Activated T-cell treated with anti-CD3 and anti-CD28 coated beads, Interleukin-2, amount 50 U/mL, for 48 hours (primary cell): ENCODE data around the gene HDLBP.
"Not testable (repeated sequence)": the region's sequence is repeated elsewhere in the genome, so short reads cannot be mapped to it uniquely, and the experiment has no call there.

Experiments
- DNase-seq, 2 experiments: peaks; one replicate each; pipeline ENCODE4 v3.0.0-alpha.2; 2020

HDLBP gene

DNA sequence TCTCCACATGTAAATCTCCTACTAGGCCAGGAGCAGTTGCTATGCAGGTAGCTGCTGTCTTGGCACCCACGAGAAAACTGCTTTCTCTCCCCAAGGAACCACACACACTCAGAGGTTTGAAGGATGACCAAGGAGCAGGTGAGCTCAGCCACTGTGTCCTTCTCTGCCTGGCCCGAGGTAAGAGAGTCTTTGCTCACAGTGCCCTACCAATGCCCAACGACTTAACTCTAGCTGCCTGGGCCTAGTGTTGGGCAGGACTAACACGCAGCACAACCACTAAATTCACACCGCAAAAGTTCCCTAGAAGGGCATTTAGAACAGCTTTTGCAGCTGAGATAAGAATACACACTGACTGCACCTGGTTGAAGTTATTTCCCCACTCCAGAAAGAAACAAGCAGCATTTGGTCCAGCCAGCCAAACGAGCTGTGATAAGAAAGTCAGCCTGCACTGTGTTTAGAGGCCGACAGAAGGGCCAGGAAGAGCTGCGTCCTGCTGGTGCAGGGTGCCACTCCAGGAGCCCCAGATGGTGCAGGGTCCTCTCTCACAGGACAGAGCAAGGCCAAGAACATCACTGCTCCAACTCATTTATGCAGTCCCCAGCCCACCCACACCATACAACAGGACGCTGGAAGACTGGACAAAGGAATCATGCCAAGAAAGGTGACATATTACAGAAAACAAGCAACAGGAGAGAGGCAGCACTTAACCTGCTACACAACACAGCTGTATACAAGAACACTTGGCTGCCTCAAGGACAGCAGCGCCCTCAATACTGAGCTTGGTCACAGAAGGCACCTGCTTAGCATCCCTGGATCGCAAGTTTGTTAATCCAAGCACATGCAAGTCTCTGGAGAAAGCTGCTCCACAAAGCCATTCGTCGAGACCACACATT is 12.5 kb downstream of the HDLBP start:
- no peak for DNase-seq

DNA sequence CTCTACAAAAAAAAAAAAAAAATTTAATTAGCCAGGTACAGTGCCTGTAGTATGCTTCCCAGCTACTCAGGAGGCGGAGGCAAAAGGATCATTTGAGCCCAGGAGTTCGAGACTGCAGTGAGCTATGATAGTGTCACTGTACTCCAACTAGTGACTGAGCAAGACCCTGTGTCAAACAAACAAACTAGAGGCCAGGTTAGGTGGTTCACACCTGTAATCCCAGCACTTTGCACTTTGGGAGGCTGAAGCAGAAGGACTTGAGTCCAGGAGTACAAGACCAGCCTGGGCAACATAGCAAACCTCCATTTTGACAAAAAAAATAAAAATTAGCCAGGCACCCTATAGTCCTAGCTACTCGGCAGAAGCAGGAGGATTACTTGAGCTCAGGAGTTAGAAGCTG is 13.4 kb downstream of the HDLBP start:
- DNase-seq = no peak

DNA sequence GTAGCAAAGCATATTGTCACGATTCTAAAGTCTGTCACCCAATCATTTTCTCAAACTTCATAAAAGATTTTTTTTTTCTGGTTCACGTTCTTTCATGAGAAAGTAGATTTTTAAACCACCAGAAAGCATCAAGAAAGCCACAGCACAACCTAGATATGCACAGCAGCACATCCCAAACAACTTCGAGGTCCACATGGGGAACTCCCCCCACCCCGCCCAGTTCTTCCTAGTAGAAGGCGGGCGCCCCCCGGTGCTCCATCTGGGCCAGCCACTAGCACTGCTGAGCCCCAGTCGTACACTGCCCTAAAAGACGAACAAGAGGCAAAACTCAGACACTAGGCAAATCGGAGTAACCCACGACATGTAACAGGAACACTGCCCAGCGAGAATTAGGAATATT is 15.5 kb downstream of the HDLBP start:
- DNase-seq = peak; percentile 33 to 37

DNA sequence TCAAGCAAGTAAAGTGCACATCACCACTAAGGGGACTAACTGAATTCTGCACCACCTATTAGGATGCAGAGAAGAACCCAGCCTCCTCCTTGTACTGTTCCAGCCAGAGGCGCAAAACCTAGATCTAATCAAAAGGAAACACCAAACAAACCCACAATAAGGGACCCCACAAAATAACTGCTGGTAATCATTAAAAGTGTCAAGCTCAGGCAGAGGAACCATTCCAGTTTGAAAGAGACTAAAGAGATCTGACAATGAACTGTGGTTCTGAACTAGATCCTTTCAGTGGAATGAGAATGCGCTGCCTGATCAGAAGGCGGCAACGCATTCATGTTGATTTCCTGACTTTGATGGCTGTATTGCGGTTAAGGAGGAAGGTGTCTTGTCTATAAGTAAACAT is 16.8 kb downstream of the HDLBP start:
- DNase-seq = no peak

DNA sequence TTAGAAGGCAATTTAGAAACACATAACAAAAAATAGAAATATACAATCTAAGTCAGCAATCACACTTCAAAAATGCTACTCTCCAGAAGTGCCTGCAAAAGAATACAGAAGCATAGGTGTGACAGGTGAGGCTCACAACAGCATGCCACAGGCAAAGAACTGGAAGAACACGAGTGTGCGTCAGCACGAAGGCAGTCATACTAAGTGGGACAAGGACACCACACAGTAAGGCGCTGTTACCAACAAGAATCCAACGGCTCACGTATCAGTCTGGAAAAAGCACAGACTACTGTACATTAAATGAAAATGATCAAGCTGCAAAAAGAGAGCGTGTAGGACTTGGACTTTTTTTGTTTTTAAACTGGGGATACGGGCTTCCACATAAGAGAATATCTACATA is 18.7 kb downstream of the HDLBP start:
- no peak for DNase-seq

DNA sequence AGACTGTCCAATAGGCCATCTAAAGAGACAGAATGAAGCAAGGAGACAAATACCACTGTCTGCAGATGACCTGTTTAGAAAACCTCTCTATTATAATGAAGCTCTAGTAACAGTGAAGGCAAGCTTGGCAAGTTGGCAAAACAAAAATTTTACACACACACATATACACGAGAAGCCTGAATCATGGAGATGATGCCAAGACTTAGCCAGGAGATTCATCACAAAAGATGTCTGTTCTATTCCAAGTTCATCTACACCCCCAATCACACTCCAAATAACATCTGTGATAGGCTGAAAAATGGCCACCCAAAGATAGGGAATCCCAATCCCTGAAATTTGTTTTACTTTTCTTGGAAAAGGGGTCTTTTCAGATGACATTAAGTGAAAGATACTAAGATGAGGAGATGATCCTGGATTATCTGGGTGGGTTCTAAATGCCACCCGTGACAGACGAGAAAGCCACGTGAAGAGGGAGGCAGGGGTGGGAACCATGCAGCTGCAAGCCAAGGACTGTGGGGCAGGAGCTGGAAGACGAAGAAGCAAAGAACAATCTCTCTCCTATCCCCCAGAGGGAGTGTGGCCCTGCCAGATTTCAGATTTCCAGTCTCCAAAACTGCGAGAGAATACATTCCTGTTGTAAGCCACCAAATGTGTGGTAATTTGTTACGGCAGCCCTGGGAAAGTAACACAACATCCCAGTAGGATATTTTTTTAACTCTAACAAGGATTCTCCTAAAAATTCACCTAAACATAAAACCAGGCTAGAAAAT is 20.0 kb downstream of the HDLBP start:
- no peak for DNase-seq

DNA sequence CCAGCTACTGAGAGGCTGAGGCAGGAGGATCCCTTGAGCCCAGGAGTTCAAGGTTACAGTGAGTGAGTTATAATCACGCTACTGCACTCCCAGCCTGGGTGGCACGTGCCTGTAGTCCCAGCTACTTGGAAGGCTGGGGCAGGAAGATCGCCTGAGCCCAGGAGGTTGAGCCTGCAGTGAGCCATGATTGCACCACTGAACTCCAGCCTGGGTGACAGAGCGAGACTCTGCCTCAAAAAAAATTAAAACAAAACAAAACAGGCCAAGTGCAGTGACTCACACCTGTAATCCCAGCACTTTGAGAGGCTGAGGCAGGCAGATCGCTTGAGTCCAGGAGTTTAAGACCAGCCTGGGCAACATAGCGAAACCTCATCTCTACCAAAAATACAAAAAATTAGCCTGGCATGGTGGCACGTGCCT is 22.1 kb downstream of the HDLBP start:
- not testable (repeated sequence) for DNase-seq

DNA sequence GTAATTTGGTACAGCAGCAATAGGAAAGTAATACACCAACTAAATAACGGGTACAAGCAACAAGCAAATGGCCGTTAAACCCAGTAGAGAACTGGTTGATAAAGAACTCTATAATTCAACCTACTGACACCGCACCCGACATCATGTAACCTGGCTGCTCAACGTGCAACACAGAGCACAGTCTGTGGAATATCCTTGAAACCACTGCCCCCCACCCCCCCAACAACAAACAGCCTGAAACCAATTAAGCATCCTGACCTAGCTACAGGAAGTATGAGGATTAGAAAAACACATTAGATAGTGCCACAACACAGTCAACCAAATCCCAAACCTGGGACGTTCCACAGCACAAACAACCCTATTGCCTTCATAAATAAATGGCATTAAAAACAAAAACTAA is 23.5 kb downstream of the HDLBP start:
- DNase-seq = no peak

DNA sequence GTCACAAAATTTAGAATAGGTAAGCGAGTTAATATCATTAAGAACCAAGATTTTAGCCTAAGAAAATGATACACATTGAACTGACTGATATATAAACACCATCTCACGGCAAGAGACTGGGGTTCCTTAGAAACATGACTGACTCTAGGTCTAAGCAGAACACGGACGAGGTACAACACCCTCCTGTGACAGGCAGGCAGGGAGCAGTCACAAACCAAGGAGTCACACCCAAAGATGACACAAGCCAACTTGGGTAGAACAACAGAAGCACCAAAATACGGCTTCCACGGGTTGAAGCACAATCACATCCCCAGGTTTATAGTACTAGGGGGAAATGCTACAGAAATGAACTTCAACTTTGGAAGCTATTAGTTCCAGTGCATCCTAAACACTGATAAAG is 24.3 kb downstream of the HDLBP start:
- no peak for DNase-seq

DNA sequence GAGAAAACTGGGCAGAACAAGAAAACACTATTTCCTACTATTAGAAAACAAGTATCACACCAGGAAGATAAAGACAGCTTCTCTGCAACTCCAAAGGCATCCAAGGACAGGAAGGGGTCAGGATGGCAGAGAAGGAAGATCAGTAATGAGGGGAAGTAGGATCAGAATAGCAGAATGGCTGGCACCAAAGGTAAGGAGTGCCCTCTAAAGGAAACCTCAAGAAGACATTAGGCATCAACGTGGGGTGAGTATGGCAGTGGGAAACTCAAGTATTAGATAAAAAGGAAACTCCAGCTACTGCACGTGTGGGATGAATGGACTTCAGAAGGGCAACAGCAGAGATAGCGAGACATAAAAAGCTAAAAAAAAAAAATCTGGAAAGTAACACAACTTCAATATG is 25.9 kb downstream of the HDLBP start:
- DNase-seq = no peak

DNA sequence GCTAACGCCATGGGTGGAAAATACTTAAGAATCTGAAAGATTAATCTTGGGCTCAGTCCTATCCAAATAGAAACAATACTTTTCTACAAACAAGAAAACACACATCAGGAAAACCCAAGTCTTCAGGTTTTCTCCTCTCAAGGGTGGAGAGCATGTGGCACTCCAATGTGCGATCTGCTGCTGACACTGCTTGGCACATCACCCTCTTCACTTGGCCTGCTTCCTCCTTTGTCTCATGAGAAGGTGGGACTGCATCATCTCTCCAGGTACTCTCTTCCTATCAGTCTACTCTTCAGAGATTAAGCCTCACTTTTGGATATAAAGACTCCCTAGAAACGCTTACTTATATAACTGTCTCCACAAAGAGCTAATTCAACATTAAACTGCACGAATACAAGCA is 26.4 kb downstream of the HDLBP start:
- DNase-seq = no peak

DNA sequence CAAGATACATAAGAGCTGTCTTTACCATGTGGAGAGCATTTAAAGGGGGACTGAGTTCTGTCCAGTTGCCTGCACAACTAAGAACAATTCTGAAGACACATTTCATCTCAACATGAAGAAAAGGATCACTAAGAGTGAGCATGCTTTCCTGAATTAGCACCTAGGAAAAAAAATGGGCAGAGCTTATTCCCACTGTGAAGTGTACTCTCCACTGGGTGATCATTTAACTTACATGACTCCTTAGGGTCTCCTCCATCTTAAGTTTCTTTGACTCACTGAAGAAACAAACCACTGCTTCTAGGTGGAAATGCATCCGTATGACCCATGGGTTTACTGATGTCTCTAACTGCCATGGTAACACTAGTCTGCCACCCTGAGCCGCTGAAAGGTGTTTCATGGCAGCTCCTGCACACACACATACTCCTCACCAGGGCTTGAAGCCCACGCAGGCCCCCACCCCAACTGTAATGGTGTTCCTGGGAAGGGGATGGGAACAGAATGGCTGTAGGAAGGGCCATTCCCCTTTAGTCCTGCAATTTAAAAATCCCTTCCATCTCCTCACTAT is 27.1 kb downstream of the HDLBP start:
- no peak for DNase-seq

DNA sequence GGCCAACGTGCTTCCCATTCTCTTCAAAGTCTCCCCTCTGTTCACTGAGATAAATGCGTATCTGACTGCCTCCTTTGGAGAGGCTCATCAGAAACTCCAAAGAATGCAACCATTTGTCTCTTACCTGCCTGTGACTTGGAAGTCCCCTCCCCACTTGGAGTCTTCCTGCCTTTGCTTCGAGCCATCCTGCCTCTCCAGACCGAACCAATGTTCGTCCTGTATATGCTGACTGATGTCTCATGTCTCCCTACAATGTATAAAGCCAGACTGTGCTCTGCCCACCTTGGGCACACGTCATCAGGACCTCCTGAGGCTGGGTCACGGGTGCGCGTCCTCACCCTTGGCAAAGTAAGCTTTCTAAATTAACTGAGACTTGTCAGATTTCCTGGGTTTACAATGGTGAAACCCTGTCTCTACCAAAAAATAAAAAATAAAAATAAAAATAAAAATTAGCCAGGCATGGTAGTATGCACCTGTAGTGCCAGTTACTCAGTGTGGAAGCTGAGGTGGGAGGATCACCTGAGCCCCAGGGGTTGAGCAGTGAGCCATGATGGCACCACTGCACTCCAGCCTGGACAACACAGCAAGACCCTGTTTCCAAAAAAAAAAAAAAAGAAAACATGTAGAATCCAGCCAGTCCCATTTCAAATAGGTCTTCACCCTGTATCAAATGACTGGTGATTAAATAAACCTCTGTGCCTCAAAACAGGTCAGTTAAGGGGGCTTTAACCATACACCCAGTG is 29.0 kb downstream of the HDLBP start:
- DNase-seq = no peak

DNA sequence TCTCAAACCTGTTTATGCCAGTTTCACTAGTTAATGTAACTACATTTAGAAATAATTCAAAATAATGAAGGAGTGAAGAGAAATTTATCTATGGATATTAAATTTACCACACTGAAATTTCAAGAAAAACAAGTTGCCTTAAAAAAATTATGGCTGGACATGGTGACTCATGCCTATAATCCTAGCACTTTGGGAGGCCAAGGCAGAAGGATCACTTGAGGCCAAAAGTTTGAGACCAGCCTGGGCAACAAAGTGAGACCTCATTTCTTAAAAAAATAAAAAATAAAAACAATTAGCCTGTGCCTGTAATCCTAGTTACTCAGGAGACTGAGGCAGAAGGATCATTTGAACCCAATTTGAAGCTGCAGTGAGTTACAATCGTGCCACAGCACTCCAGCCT is 29.9 kb downstream of the HDLBP start:
- no peak for DNase-seq

DNA sequence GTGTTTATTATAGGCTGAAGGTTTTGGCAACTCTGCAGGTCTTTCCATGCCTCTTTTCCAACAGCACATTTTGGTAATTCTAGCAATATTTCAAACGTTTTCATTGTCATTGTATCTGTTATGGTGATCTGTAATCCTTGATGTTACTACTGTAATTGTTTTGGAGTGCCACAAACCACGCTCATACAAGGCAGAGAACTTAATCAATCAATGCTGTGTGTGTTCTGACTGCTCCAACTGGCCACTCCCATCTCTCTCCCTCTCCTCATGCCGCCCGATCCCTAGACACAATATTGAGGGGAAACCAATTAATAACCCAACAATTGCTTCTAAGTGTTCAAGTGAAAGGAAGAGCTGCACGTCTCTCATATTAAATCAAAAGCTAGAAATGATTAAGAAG is 32.9 kb downstream of the HDLBP start:
- no peak for DNase-seq

DNA sequence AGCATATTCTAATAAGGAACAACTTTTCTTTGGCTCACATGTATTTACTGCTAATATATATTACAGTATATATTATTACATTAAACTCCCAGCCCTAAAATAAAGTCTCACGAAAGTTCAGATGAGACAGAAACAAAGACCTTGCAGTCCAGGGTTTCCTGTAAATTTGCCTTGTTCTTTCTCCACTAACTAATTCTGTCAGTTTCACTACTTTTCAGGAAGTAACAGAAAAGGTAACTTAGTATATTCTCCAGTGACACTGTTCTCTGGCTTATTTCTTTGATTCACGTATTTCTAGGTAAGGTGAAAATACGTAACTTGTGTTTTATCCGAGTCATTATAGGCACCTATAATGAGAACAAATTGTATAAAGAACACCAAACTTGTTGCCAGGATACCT is 35.2 kb downstream of the HDLBP start:
- DNase-seq = no peak

DNA sequence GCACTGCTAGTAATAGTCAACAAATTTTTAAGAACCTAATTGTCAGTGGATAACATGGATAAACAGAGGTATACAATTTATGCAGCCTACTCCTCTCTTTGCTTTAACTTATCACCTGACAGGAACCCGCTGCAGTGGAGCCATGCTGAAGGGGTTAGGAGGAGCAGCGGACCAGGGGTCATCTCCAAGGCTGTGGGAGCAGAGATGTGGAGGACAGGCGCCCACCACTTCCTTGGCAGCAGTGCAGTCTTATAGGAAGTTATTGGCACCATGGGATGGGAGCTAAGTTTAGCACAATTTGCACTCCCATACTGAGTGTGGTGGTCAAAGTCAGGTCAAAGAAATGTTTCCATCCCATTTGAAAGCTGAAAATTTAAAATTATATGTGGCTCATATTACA is 35.6 kb downstream of the HDLBP start:
- no peak for DNase-seq

DNA sequence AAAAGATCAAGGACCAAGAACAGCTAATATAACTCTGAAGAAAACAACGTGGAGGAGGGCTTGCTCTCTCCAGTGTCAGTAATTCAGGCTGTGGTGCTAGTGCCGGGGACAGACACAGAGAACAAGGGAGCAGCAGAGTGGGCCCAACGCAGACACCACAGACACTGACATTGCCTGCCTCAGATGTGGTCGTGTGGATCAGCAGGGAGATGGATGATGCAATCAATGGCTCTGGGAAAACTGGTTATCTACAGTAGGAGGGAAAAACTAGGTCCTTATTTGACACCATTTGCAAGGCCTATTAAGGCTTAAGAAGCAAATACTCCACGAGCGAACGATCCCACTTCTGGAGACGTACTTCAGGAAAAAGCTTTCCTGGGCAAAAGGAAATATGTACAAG is 36.1 kb downstream of the HDLBP start:
- no peak for DNase-seq

DNA sequence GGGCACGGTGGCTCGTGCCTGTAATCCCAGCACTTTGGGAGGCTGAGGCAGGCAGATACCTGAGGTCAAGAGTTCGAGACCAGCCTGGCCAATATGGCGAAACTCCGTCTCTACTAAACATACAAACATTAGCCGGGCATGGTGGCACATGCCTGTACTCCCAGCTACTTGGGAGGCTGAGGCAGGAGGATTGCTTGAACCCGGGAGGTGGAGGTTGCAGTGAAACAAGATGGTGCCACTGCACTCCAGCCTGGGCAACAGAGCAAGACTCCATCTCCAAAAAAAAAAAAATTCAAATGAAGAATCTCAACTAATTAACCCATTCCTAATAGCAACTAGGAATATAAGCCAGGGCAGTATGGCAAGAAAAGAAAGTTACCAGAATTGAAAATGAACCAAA is 37.2 kb downstream of the HDLBP start:
- DNase-seq = not testable (repeated sequence)

DNA sequence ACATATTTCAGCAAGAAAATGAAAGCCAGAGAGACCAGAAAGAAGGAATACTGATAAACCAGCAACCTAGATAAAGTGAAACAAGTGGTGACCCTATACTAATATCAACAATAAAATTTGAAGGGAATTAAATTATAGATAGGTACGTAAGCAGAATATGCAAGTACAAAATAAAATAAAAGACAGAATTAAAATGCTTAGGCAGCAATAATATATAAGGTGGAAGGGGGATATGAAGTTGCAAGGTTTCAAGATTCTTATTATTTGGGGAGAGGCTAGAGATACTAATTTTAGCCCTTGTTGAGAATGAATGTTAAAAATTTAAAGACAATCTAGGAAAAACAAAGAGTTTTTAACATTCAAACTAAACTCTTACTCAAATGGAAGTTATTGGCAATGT is 39.6 kb downstream of the HDLBP start:
- DNase-seq = no peak

DNA sequence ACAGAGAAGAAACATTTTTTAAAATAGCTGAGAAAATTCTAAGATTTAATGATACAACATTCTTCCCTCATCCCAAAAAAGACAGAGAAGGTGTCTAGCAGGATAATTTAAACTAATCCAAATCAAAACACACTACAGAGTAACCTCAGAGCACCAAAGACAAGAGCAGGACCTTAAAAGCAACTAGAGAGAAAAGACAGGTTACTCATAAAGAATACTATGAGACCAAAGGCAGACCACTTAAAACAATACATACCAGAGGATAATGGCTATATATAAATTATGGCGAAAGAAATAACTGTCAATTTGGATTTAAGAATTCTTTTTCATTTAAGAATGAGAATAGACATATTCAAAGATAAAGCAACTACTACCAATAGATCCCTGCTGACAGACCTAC is 40.0 kb downstream of the HDLBP start:
- no peak for DNase-seq

DNA sequence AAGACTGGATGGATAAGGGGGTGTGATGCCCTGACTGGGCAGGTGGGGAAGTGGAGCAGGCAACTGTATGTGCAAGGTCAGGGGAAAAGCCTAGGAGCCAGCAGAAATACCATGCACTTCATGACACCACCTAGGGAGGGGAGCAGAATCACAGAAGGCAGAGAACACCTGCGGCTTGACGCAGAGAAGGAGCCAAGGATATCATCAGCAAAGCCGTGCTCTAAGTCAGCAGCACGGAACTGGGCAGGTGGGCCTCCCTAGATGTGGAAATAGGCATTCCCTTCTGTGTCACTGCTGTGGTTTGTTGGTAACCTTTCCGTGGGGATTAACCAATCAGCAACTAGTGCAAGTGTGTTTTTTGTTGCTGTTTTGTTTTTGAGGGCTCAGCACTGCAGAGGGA is 41.3 kb downstream of the HDLBP start:
- DNase-seq = no peak
